K562 (cell line): ENCODE measurements around the gene FAM174C. TPM values are rescaled to one million over a fixed set of nuclear protein-coding genes. Genes with fewer than 3 reads are reported as not detected.

ENCODE experiments used
- AFF4 ChIP-seq: sonication (generic); formaldehyde crosslinking; IDR thresholded peaks from 2 replicates; pipeline ENCODE4 v1.8.0; 2023; ENCODE audit warnings: mild to moderate bottlenecking, missing genetic modification reagents
- BCOR ChIP-seq: fragments of 450-650 bp; IDR thresholded peaks from 2 replicates; pipeline ENCODE4 v1.6.1; 2016
- CAMTA2 ChIP-seq: fragments of 250-450 bp; sonication (Bioruptor Pico); conservative IDR thresholded peaks from 2 replicates; pipeline ENCODE4 v1.5.1; 2022
- CBFB ChIP-seq: sonication (generic); formaldehyde crosslinking; IDR thresholded peaks from 2 replicates; pipeline ENCODE4 v1.4.0; 2020; ENCODE audit warnings: mild to moderate bottlenecking, missing genetic modification reagents
- GTF2A2 ChIP-seq: IDR thresholded peaks from 2 replicates; pipeline ENCODE4 v1.6.1; 2016; ENCODE audit warnings: mild to moderate bottlenecking, missing genetic modification characterization, missing compliant biosample characterization
- KDM1A ChIP-seq, 2 experiments: fragments of 450-650 bp; IDR thresholded peaks; 2 replicates each; pipeline ENCODE4 v1.6.1; 2016; ENCODE audit warnings: mild to moderate bottlenecking in 2 of 2
- NKRF ChIP-seq: fragments of 450-650 bp; IDR thresholded peaks from 2 replicates; pipeline ENCODE4 v1.6.1; 2016; ENCODE audit warnings: borderline replicate concordance
- RCOR1 ChIP-seq, 2 experiments: IDR thresholded peaks; 2 replicates each; pipeline ENCODE4 v1.6.1; 2012; ENCODE audit warnings: low read depth in 2 of 2, low read length in 2 of 2, borderline replicate concordance in 1 of 2, improper control_type of control experiment in 1 of 2
- TBP ChIP-seq: optimal IDR thresholded peaks from 2 replicates; pipeline ENCODE3; 2011; ENCODE audit warnings: low read depth, low read length, improper control_type of control experiment
- ZBTB49 ChIP-seq: sonication (generic); formaldehyde crosslinking; IDR thresholded peaks from 2 replicates; pipeline ENCODE4 v1.8.0; 2022; ENCODE audit warnings: missing genetic modification reagents, mild to moderate bottlenecking, borderline replicate concordance
- ZNF277 ChIP-seq: fragments of 250-450 bp; sonication (Bioruptor Pico); IDR thresholded peaks from 2 replicates; pipeline ENCODE4 v1.8.0; 2022; ENCODE audit warnings: inconsistent platforms, mild to moderate bottlenecking, moderate library complexity, borderline replicate concordance
- polyA plus RNA-seq, 8 experiments: library from polyadenylated mRNA; depleted of rRNA in 4 of 8; stranded (reverse) in 5 of 8; unstranded in 3 of 8; fragments of >200 nt; fragmentation: Nextera tagmentation in 2 of 8; fragmentation: Illumina TruSeq in 1 of 8; extraction: Ambion mirVana in 2 of 8; extraction: Trizol in 1 of 8; gene quantifications; 2 replicates each; pipeline versions ENCODE4 v1.2.1 to v1.2.3, GENCODE V29; 2011 to 2014; ENCODE audit warnings: inconsistent platforms in 1 of 8, missing spikeins in 1 of 8
- total RNA-seq, 7 experiments: library from RNA; depleted of rRNA in 6 of 7; stranded (reverse); fragments of >200 nt in 6 of 7; fragmentation: Illumina TruSeq in 2 of 7; extraction: Trizol in 2 of 7; gene quantifications; 2 replicates each; pipeline versions ENCODE4 v1.2.1 to v1.2.3, GENCODE V29; 2011 to 2021; ENCODE audit warnings: low replicate concordance in 1 of 7
- TF ChIP-seq, protein P1 (sequence below): fragments of 250-450 bp; sonication (Bioruptor Pico); IDR thresholded peaks from 2 replicates; pipeline ENCODE4 v1.8.0; 2022; ENCODE audit warnings: inconsistent platforms
- TF ChIP-seq, protein P2 (sequence below), 2 experiments: fragments of 250-450 bp in 1 of 2; fragments of 450-650 bp in 1 of 2; sonication (Bioruptor Pico) in 1 of 2; IDR thresholded peaks; 2 replicates each; pipeline versions ENCODE4 v1.6.1 to v1.8.0; 2016 to 2021; ENCODE audit warnings: mild to moderate bottlenecking in 2 of 2, moderate library complexity in 2 of 2, missing compliant biosample characterization in 1 of 2, missing genetic modification characterization in 1 of 2

Gene FAM174C
- total and polyA plus RNA-seq, 9 of the 15 experiments (the other 6 are each of a cell fraction or from before 2014, with no cell fraction given) = 0.66 to 89.6 (median 20.3) TPM

GRCh38 chr19:1247748-1248138, 27.6 kb upstream of the FAM174C start (continued):
- TF ChIP-seq NKRF (0 out of 2 replicates have a peak, but pooled peaks have one; percentile 62), AFF4 (CRISPR knock-in tag) (0 out of 2 replicates have a peak, but pooled peaks have one; percentile 43), ZBTB49 (CRISPR knock-in tag) (0 out of 2 replicates have a peak, but pooled peaks have one; percentile 25), TBP (peak; percentile 11), GTF2A2 (tag) (no peak), CBFB (CRISPR knock-in tag) (peak; percentile 73; the same call in 1 of the 2 replicates), BCOR (peak; percentile 99), ZNF277 (no peak), RCOR1 (IDR thresholded peaks at IDR 0.05; ENCODE audit: borderline replicate concordance in 1 of 2, low read depth in 2 of 2, low read length in 2 of 2) (peak; percentile 29 to 82; a peak in 2 of 4 replicates), KDM1A (IDR thresholded peaks at IDR 0.05) (peak; percentile 89 to 95), CAMTA2 (no peak)
- TF ChIP-seq, protein P1, sequence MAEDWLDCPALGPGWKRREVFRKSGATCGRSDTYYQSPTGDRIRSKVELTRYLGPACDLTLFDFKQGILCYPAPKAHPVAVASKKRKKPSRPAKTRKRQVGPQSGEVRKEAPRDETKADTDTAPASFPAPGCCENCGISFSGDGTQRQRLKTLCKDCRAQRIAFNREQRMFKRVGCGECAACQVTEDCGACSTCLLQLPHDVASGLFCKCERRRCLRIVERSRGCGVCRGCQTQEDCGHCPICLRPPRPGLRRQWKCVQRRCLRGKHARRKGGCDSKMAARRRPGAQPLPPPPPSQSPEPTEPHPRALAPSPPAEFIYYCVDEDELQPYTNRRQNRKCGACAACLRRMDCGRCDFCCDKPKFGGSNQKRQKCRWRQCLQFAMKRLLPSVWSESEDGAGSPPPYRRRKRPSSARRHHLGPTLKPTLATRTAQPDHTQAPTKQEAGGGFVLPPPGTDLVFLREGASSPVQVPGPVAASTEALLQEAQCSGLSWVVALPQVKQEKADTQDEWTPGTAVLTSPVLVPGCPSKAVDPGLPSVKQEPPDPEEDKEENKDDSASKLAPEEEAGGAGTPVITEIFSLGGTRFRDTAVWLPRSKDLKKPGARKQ = no peak
- TF ChIP-seq, protein P2, sequence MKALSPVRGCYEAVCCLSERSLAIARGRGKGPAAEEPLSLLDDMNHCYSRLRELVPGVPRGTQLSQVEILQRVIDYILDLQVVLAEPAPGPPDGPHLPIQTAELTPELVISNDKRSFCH (CRISPR knock-in tag; IDR thresholded peaks at IDR 0.05) = no peak
- TF ChIP-seq, protein P2 (tag; IDR thresholded peaks at IDR 0.05) = peak; percentile 55; the same call in 1 of the 2 replicates
